Measurements from ENCODE around the gene CLMN. TPM values are rescaled to one million over a fixed set of nuclear protein-coding genes. Genes with fewer than 3 reads are reported as not detected.

Gene CLMN
- total RNA-seq, 4 donors from 2014 or later = 6.5 to 10.0 (median 7.9) TPM

- WGBS = 99% methylated on average over 6 of the region's 6 CpGs
- no peak for DNase-seq (ENCODE audit: extremely low spot score)
- Histone ChIP-seq H3K4me3 (no peak overlapping the region), H3K27me3 (no peaks in the 10 kb centered on the region), H3K9me3 (no peaks in the 10 kb centered on the region), H3K27ac (replicated peaks in 1 of 4) (no peak overlapping the region), H3K36me3 (no peaks in the 10 kb centered on the region), H3K4me1 (peaks cover 0 to 4% (median 0%) of the 10 kb centered on the region in 4 donors)
- TF ChIP-seq CTCF (IDR thresholded peaks at IDR 0.05) (no peak), POLR2AphosphoS5 (IDR thresholded peaks at IDR 0.05) (no peak), POLR2A (IDR thresholded peaks at IDR 0.05; ENCODE audit: low read depth) (no peak), EP300 (IDR thresholded peaks at IDR 0.05) (no peak)
- intact Hi-C loops (cut with DNase I) = no loop called here
These were observed 44.8 kb downstream of the CLMN start for GRCh38 chr14:95274874-95275273.

- H3K4me3 ChIP-seq = no peak overlapping the region
- intact Hi-C loops (cut with DNase I) = no loop called here
- 95% methylated on average over 7 of the region's 7 CpGs for WGBS
- no peaks in the 10 kb centered on the region for H3K9me3 ChIP-seq
- no peak for DNase-seq (ENCODE audit: extremely low spot score)
- TF ChIP-seq POLR2AphosphoS5 (IDR thresholded peaks at IDR 0.05) = no peak
- TF ChIP-seq POLR2A (IDR thresholded peaks at IDR 0.05; ENCODE audit: low read depth) = no peak
- no peak for TF ChIP-seq EP300 (IDR thresholded peaks at IDR 0.05)
- TF ChIP-seq CTCF (IDR thresholded peaks at IDR 0.05) = no peak
- no peaks in the 10 kb centered on the region for H3K27me3 ChIP-seq
- no peak overlapping the region for H3K27ac ChIP-seq (replicated peaks in 1 of 4)
- H3K36me3 ChIP-seq = no peaks in the 10 kb centered on the region
- peaks cover 0 to 4% (median 0%) of the 10 kb centered on the region in 4 donors for H3K4me1 ChIP-seq
These were observed 45.4 kb downstream of the CLMN start for GRCh38 chr14:95274279-95274678.

GRCh38 chr14:95273001-95273978 lies 46.4 kb downstream of the CLMN start:
- 95% methylated on average over 14 of the region's 17 CpGs for WGBS
- TF ChIP-seq CTCF (IDR thresholded peaks at IDR 0.05) = no peak
- no peak for TF ChIP-seq POLR2AphosphoS5 (IDR thresholded peaks at IDR 0.05)
- no peak for TF ChIP-seq EP300 (IDR thresholded peaks at IDR 0.05)
- no peak for TF ChIP-seq POLR2A (IDR thresholded peaks at IDR 0.05; ENCODE audit: low read depth)
- Histone ChIP-seq H3K27ac (replicated peaks in 1 of 4) (no peak overlapping the region), H3K4me1 (peaks cover 0 to 4% (median 0%) of the 10 kb centered on the region in 4 donors), H3K4me3 (no peak overlapping the region), H3K36me3 (no peaks in the 10 kb centered on the region), H3K9me3 (no peaks in the 10 kb centered on the region), H3K27me3 (no peaks in the 10 kb centered on the region)
- intact Hi-C loops (cut with DNase I) = no loop called here
- no peak for DNase-seq (ENCODE audit: extremely low spot score)

GRCh38 chr14:95272057-95272456 lies 47.7 kb downstream of the CLMN start:
- DNase-seq (ENCODE audit: extremely low spot score) = no peak
- no peak overlapping the region for H3K27ac ChIP-seq (replicated peaks in 1 of 4)
- no peak overlapping the region for H3K4me3 ChIP-seq
- intact Hi-C loops (cut with DNase I) = no loop called here
- H3K27me3 ChIP-seq = no peaks in the 10 kb centered on the region
- H3K36me3 ChIP-seq = no peaks in the 10 kb centered on the region
- peaks cover 0 to 4% (median 0%) of the 10 kb centered on the region in 4 donors for H3K4me1 ChIP-seq
- WGBS = 78% methylated on average over 5 of the region's 5 CpGs
- TF ChIP-seq CTCF (IDR thresholded peaks at IDR 0.05) = no peak
- no peak for TF ChIP-seq POLR2A (IDR thresholded peaks at IDR 0.05; ENCODE audit: low read depth)
- TF ChIP-seq POLR2AphosphoS5 (IDR thresholded peaks at IDR 0.05) = no peak
- no peak for TF ChIP-seq EP300 (IDR thresholded peaks at IDR 0.05)
- H3K9me3 ChIP-seq = no peaks in the 10 kb centered on the region

Measured in esophagus muscularis mucosa (tissue), 4 donors.